GM04504 (cell line): ENCODE results near the gene SESN3.

Source experiments
- DNase-seq: peaks from one replicate; pipeline ENCODE4 v3.0.0-alpha.2; 2012; ENCODE audit warnings: low read depth

SESN3 gene

GRCh38 chr11:95121698-95122097 is 109.3 kb downstream of the SESN3 start:
- no peak for DNase-seq

GRCh38 chr11:95119361-95120060 is 111.5 kb downstream of the SESN3 start:
- DNase-seq: no peak

- no peak for DNase-seq
These were observed 115.4 kb downstream of the SESN3 start for GRCh38 chr11:95115597-95115996.
